Astrocyte (in vitro differentiated cells and primary cell): ENCODE results near the gene ATP10D. TPM values are rescaled to one million over a fixed set of nuclear protein-coding genes. Genes with fewer than 3 reads are reported as not detected.

Experiments used
- DNase-seq: peaks from one replicate; pipeline ENCODE4 v3.0.0-alpha.2; 2010; ENCODE audit warnings: low read depth
- FAIRE-seq: peaks from 2 replicates; lab custom pipeline; 2011; peaks lifted over from hg19 to GRCh38; lab: Jason Lieb, UNC
- H2AFZ ChIP-seq: 2 replicates; pipeline ENCODE4 v1.6.0; 2012; ENCODE audit warnings: low read depth, low read length, inconsistent platforms
- H3K27ac ChIP-seq: 2 replicates; pipeline ENCODE4 v1.5.1; 2011; ENCODE audit warnings: low read depth, low read length, inconsistent platforms
- H3K27me3 ChIP-seq: 2 replicates; pipeline ENCODE4 v1.6.0; 2011; ENCODE audit warnings: low read length, inconsistent platforms; ENCODE audit not compliant: insufficient read depth
- H3K36me3 ChIP-seq: 2 replicates; pipeline ENCODE4 v1.5.1; 2011; ENCODE audit warnings: low read length, inconsistent platforms; ENCODE audit not compliant: insufficient read depth
- H3K4me1 ChIP-seq: 2 replicates; pipeline ENCODE4 v1.5.1; 2011; ENCODE audit warnings: low read length, inconsistent platforms; ENCODE audit not compliant: insufficient read depth
- H3K4me2 ChIP-seq: 2 replicates; pipeline ENCODE4 v1.6.0; 2012; ENCODE audit warnings: low read length, inconsistent platforms
- H3K4me3 ChIP-seq: 2 replicates; pipeline ENCODE4 v1.5.1; 2011; ENCODE audit warnings: low read depth, mild to moderate bottlenecking, low read length, inconsistent platforms; ENCODE audit not compliant: insufficient read depth
- H3K79me2 ChIP-seq: 2 replicates; pipeline ENCODE4 v1.6.0; 2012; ENCODE audit warnings: mild to moderate bottlenecking, low read length, inconsistent platforms; ENCODE audit not compliant: insufficient read depth
- H3K9ac ChIP-seq: 2 replicates; pipeline ENCODE4 v1.6.0; 2012; ENCODE audit warnings: mild to moderate bottlenecking, low read length, inconsistent platforms
- H3K9me3 ChIP-seq: 2 replicates; pipeline ENCODE4 v1.5.1; 2012; ENCODE audit warnings: low read depth, mild to moderate bottlenecking, low read length, inconsistent platforms; ENCODE audit not compliant: insufficient read depth
- H4K20me1 ChIP-seq: 2 replicates; pipeline ENCODE4 v1.6.0; 2012; ENCODE audit warnings: low read length, inconsistent platforms; ENCODE audit not compliant: insufficient read depth
- H3K27ac Mint-ChIP-seq: one replicate; pipeline ENCODE4 v1.8.0; 2021; ENCODE audit warnings: mild to moderate bottlenecking, mixed read lengths; ENCODE audit not compliant: unreplicated experiment
- H3K27me3 Mint-ChIP-seq: one replicate; pipeline ENCODE4 v1.8.0; 2021; ENCODE audit warnings: low read depth, mixed read lengths; ENCODE audit not compliant: unreplicated experiment
- H3K36me3 Mint-ChIP-seq: one replicate; pipeline ENCODE4 v1.8.0; 2021; ENCODE audit warnings: low read depth, mixed read lengths; ENCODE audit not compliant: unreplicated experiment
- H3K4me1 Mint-ChIP-seq: one replicate; pipeline ENCODE4 v1.8.0; 2021; ENCODE audit warnings: low read depth, mixed read lengths; ENCODE audit not compliant: unreplicated experiment
- H3K4me3 Mint-ChIP-seq: one replicate; pipeline ENCODE4 v1.8.0; 2021; ENCODE audit warnings: mild to moderate bottlenecking, moderate library complexity, mixed read lengths; ENCODE audit not compliant: unreplicated experiment
- H3K9me3 Mint-ChIP-seq: one replicate; pipeline ENCODE4 v1.8.0; 2021; ENCODE audit warnings: mild to moderate bottlenecking, mixed read lengths; ENCODE audit not compliant: unreplicated experiment
- EZH2 ChIP-seq: IDR thresholded peaks from 2 replicates; pipeline ENCODE4 v1.6.1; 2012; ENCODE audit warnings: mild to moderate bottlenecking, low read length, inconsistent platforms; ENCODE audit not compliant: insufficient read depth
- total RNA-seq: library from RNA; stranded (reverse); gene quantifications from 2 replicates; pipeline ENCODE4 v1.2.1, GENCODE V29; 2021
- TF ChIP-seq, protein P1 (sequence below): IDR thresholded peaks from 2 replicates; pipeline ENCODE4 v1.5.1; 2011; ENCODE audit warnings: low read depth, mild to moderate bottlenecking, inconsistent platforms, low read length, moderate library complexity; ENCODE audit not compliant: insufficient read depth

The ATP10D gene
- total RNA-seq, 1 donor from 2014 or later: 75.8 TPM

DNA sequence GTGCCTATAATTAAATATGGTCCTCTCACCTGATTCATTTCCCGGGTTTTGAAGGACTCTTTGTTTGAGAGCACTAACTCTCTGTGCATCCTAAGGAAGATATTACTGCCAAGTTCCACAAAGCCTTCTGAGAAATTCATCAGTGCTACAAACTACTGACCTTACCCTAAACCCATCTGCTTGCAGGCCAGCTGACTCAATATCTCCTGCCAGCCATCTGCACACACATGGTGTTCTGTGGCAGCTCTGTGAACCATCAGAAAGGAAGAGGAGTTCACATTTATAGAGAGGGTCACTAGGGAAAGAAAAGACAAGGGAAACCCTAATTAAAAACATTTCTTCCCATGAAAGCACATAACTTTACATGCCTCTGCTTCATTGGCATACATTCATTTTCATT is 156.7 kb downstream of the ATP10D start:
- TF ChIP-seq, protein P1, sequence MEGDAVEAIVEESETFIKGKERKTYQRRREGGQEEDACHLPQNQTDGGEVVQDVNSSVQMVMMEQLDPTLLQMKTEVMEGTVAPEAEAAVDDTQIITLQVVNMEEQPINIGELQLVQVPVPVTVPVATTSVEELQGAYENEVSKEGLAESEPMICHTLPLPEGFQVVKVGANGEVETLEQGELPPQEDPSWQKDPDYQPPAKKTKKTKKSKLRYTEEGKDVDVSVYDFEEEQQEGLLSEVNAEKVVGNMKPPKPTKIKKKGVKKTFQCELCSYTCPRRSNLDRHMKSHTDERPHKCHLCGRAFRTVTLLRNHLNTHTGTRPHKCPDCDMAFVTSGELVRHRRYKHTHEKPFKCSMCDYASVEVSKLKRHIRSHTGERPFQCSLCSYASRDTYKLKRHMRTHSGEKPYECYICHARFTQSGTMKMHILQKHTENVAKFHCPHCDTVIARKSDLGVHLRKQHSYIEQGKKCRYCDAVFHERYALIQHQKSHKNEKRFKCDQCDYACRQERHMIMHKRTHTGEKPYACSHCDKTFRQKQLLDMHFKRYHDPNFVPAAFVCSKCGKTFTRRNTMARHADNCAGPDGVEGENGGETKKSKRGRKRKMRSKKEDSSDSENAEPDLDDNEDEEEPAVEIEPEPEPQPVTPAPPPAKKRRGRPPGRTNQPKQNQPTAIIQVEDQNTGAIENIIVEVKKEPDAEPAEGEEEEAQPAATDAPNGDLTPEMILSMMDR: no peak
- no peak for TF ChIP-seq EZH2
- H3K27ac ChIP-seq: no peak overlapping the region
- no peak overlapping the region for H3K9ac ChIP-seq
- Mint-ChIP-seq H3K27ac (no peak overlapping the region), H3K27me3 (no peaks in the 10 kb centered on the region), H3K4me1 (peaks cover 14% of the 10 kb centered on the region), H3K9me3 (peaks cover 14% of the 10 kb centered on the region), H3K36me3 (peaks cover 5% of the 10 kb centered on the region), H3K4me3 (no peak overlapping the region)
- H3K4me2 ChIP-seq: no peak overlapping the region
- H3K9me3 ChIP-seq: no peaks in the 10 kb centered on the region
- peak; percentile 27 for DNase-seq
- H3K4me3 ChIP-seq: no peak overlapping the region
- H4K20me1 ChIP-seq: no peaks in the 10 kb centered on the region
- no peaks in the 10 kb centered on the region for H3K79me2 ChIP-seq
- H3K4me1 ChIP-seq: no peaks in the 10 kb centered on the region
- FAIRE-seq: no peak
- H3K27me3 ChIP-seq: no peaks in the 10 kb centered on the region
- no peak overlapping the region for H2AFZ ChIP-seq
- no peaks in the 10 kb centered on the region for H3K36me3 ChIP-seq

DNA sequence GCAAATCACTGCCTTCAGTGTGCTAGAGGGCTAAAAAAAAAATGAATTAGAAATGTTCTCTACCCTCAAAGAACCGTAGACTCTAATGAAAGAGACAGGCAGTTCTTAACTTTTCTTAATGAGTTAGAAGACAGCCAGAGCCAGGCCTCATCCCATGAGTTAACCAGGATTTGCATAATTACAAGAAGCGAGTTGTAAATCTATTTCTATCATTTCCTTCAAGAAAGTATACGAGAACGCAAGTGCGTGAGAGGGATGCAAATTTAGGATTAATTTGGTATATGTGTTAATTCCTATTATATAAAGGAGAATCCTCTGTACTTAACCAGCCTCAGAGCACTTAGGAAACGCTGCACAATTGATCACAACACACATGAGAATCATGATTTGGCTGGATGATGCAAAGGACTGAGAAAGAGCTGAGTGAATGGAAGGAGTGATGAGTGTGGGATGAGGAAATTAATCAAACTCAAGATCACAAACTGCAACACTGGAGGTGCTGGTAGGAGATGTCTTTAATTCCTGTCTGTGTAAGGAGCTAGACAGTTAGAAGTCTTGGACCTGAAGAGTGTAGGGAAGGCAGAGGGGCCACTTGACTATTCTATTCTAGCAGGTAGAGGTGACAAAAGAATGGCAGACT is 157.2 kb downstream of the ATP10D start:
- H3K27me3 Mint-ChIP-seq: no peaks in the 10 kb centered on the region
- H3K36me3 Mint-ChIP-seq: peaks cover 2% of the 10 kb centered on the region
- Histone ChIP-seq H3K4me1 (no peaks in the 10 kb centered on the region), H3K9me3 (no peaks in the 10 kb centered on the region), H4K20me1 (no peaks in the 10 kb centered on the region), H3K9ac (no peak overlapping the region), H2AFZ (no peak overlapping the region), H3K27ac (no peak overlapping the region), H3K27me3 (no peaks in the 10 kb centered on the region), H3K4me3 (no peak overlapping the region), H3K36me3 (no peaks in the 10 kb centered on the region), H3K79me2 (no peaks in the 10 kb centered on the region), H3K4me2 (no peak overlapping the region)
- FAIRE-seq (no peak), DNase-seq (peak; percentile 18)
- H3K27ac Mint-ChIP-seq: no peak overlapping the region
- H3K4me3 Mint-ChIP-seq: no peak overlapping the region
- peaks cover 14% of the 10 kb centered on the region for H3K4me1 Mint-ChIP-seq
- TF ChIP-seq, protein P1: no peak
- TF ChIP-seq EZH2: no peak
- peaks cover 9% of the 10 kb centered on the region for H3K9me3 Mint-ChIP-seq

Other genes with a start within 250 kb of the ATP10D start
- 22.5 and 23.5 TPM in 2 replicates for gene COMMD8, start 21.6 kb upstream of the ATP10D start, total RNA-seq